Neural progenitor cell (in vitro differentiated cells): ENCODE data around the gene DHRS11. TPM values are rescaled to one million over a fixed set of nuclear protein-coding genes. Genes with fewer than 3 reads are reported as not detected.

Experiments used
- DNase-seq: peaks from one replicate; pipeline ENCODE4 v3.0.0-alpha.2; 2016; ENCODE audit warnings: low spot score
- H2AFZ ChIP-seq: fragments of 200-600 bp; sonication (generic); replicated peaks from 2 replicates; pipeline ENCODE4 v1.6.1; 2016; ENCODE audit warnings: antibody characterized with exemption
- H3F3A ChIP-seq: fragments of 200-600 bp; sonication (generic); 2 replicates; pipeline ENCODE4 v1.6.1; 2016; ENCODE audit warnings: antibody characterized with exemption, low read depth
- H3K27ac ChIP-seq: fragments of 200-600 bp; sonication (generic); 2 replicates; pipeline ENCODE4 v1.5.1; 2016; ENCODE audit warnings: mild to moderate bottlenecking
- H3K27me3 ChIP-seq: fragments of 200-600 bp; sonication (generic); 2 replicates; pipeline ENCODE4 v1.6.1; 2016; ENCODE audit warnings: mild to moderate bottlenecking, moderate library complexity
- H3K36me3 ChIP-seq: fragments of 200-600 bp; sonication (generic); 2 replicates; pipeline ENCODE4 v1.5.1; 2016
- H3K4me1 ChIP-seq: fragments of 200-600 bp; sonication (generic); 2 replicates; pipeline ENCODE4 v1.6.1; 2016; ENCODE audit warnings: mixed run types
- H3K4me2 ChIP-seq: fragments of 200-600 bp; sonication (generic); 2 replicates; pipeline ENCODE4 v1.6.1; 2016
- H3K4me3 ChIP-seq: fragments of 200-600 bp; sonication (generic); 2 replicates; pipeline ENCODE4 v1.5.1; 2016
- H3K79me2 ChIP-seq: fragments of 200-600 bp; sonication (generic); 2 replicates; pipeline ENCODE4 v1.6.1; 2016; ENCODE audit warnings: low read depth
- H3K9ac ChIP-seq: fragments of 200-600 bp; sonication (generic); 2 replicates; pipeline ENCODE4 v1.6.1; 2016
- H3K9me3 ChIP-seq: fragments of 200-600 bp; sonication (generic); 2 replicates; pipeline ENCODE4 v1.5.1; 2016; ENCODE audit warnings: low read depth
- H4K20me1 ChIP-seq: fragments of 200-600 bp; sonication (generic); 2 replicates; pipeline ENCODE4 v1.6.1; 2016; ENCODE audit warnings: low read depth
- H3K27ac Mint-ChIP-seq: 3 replicates; pipeline ENCODE4 v1.8.0; 2021; ENCODE audit warnings: mixed read lengths
- H3K27me3 Mint-ChIP-seq: 2 replicates; pipeline ENCODE4 v1.8.0; 2022; ENCODE audit warnings: low read depth, mild to moderate bottlenecking, inconsistent platforms, moderate library complexity, mixed read lengths; ENCODE audit not compliant: insufficient read depth
- H3K36me3 Mint-ChIP-seq: 3 replicates; pipeline ENCODE4 v1.8.0; 2021; ENCODE audit warnings: mixed read lengths
- H3K4me1 Mint-ChIP-seq: 3 replicates; pipeline ENCODE4 v1.8.0; 2021; ENCODE audit warnings: mixed read lengths
- H3K4me3 Mint-ChIP-seq: 3 replicates; pipeline ENCODE4 v1.8.0; 2021; ENCODE audit warnings: mild to moderate bottlenecking, moderate library complexity, mixed read lengths
- H3K9me3 Mint-ChIP-seq: 3 replicates; pipeline ENCODE4 v1.8.0; 2020; ENCODE audit warnings: mixed read lengths
- EZH2 ChIP-seq: fragments of 200-600 bp; sonication (generic); IDR thresholded peaks from 2 replicates; pipeline ENCODE4 v1.6.1; 2017; ENCODE audit warnings: antibody characterized with exemption, mild to moderate bottlenecking, moderate library complexity
- EZH2phosphoT487 ChIP-seq: fragments of 200-600 bp; sonication (generic); IDR thresholded peaks from 2 replicates; pipeline ENCODE4 v1.6.1; 2017; ENCODE audit warnings: antibody characterized with exemption
- total RNA-seq: library from RNA; depleted of rRNA; stranded (reverse); fragments of >200 nt; gene quantifications from 2 replicates; pipeline ENCODE4 v1.2.3, GENCODE V29; 2015; ENCODE audit warnings: low replicate concordance
- TF ChIP-seq, protein P1 (sequence below): fragments of 200-600 bp; sonication (generic); IDR thresholded peaks from 2 replicates; pipeline ENCODE4 v1.5.1; 2017; ENCODE audit warnings: antibody characterized with exemption, mild to moderate bottlenecking

Gene DHRS11
- total RNA-seq, 1 donor from 2014 or later, result 14.4 TPM

DNA sequence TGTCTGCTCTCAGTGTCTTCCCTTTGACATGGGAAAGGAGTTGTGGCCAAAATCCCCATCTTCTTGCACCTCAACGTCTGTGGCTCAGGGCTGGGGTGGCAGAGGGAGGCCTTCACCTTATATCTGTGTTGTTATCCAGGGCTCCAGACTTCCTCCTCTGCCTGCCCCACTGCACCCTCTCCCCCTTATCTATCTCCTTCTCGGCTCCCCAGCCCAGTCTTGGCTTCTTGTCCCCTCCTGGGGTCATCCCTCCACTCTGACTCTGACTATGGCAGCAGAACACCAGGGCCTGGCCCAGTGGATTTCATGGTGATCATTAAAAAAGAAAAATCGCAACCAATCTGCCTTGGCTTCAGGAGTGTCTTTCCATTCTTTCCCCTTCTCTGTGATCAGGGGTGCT lies 8.8 kb downstream of the DHRS11 start:
- Mint-ChIP-seq H3K27ac (peak overlapping the region; percentile 96), H3K9me3 (no peaks in the 10 kb centered on the region), H3K4me1 (peaks cover 23% of the 10 kb centered on the region), H3K36me3 (peaks cover 12% of the 10 kb centered on the region), H3K4me3 (peak overlapping the region; percentile 89), H3K27me3 (peaks cover 8% of the 10 kb centered on the region)
- no peak overlapping the region for H3K27ac ChIP-seq
- no peaks in the 10 kb centered on the region for H3K36me3 ChIP-seq
- H3K4me3 ChIP-seq, result peak overlapping the region; percentile 70
- no peaks in the 10 kb centered on the region for H3K9me3 ChIP-seq
- peaks cover 8% of the 10 kb centered on the region for H3K27me3 ChIP-seq
- H3K4me1 ChIP-seq, result peaks cover 15% of the 10 kb centered on the region
- no peak overlapping the region for H2AFZ ChIP-seq
- H3K9ac ChIP-seq, result no peak overlapping the region
- no peak for DNase-seq
- peaks cover 31% of the 10 kb centered on the region for H3F3A ChIP-seq
- peaks cover 10% of the 10 kb centered on the region for H3K79me2 ChIP-seq
- TF ChIP-seq EZH2phosphoT487 (no peak), EZH2 (no peak)
- TF ChIP-seq, protein P1, sequence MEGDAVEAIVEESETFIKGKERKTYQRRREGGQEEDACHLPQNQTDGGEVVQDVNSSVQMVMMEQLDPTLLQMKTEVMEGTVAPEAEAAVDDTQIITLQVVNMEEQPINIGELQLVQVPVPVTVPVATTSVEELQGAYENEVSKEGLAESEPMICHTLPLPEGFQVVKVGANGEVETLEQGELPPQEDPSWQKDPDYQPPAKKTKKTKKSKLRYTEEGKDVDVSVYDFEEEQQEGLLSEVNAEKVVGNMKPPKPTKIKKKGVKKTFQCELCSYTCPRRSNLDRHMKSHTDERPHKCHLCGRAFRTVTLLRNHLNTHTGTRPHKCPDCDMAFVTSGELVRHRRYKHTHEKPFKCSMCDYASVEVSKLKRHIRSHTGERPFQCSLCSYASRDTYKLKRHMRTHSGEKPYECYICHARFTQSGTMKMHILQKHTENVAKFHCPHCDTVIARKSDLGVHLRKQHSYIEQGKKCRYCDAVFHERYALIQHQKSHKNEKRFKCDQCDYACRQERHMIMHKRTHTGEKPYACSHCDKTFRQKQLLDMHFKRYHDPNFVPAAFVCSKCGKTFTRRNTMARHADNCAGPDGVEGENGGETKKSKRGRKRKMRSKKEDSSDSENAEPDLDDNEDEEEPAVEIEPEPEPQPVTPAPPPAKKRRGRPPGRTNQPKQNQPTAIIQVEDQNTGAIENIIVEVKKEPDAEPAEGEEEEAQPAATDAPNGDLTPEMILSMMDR, result no peak
- H4K20me1 ChIP-seq, result peaks cover 15% of the 10 kb centered on the region
- peak overlapping the region; percentile 83 for H3K4me2 ChIP-seq

DNA sequence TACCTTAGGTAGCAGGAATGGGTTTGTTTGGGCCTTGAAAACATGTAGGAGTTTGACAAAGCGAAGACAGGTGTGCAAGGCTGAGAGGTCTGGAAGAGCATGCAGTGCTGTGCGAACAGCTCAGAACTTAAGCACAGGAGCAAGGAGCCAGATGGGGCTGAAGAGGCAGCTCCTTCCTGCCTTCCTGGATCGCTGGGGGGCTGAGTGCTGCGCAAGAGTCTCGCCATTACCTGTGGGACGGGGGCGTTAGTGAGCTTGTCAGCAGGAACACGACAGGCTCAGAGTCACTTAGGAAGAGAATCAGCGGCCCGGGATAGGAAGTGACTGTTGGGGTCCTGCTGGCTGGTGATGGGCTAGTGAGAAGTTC lies 9.2 kb downstream of the DHRS11 start:
- Mint-ChIP-seq H3K9me3 (no peaks in the 10 kb centered on the region), H3K27ac (peak overlapping the region; percentile 96)
- H2AFZ ChIP-seq, result peak overlapping the region; percentile 81

DNA sequence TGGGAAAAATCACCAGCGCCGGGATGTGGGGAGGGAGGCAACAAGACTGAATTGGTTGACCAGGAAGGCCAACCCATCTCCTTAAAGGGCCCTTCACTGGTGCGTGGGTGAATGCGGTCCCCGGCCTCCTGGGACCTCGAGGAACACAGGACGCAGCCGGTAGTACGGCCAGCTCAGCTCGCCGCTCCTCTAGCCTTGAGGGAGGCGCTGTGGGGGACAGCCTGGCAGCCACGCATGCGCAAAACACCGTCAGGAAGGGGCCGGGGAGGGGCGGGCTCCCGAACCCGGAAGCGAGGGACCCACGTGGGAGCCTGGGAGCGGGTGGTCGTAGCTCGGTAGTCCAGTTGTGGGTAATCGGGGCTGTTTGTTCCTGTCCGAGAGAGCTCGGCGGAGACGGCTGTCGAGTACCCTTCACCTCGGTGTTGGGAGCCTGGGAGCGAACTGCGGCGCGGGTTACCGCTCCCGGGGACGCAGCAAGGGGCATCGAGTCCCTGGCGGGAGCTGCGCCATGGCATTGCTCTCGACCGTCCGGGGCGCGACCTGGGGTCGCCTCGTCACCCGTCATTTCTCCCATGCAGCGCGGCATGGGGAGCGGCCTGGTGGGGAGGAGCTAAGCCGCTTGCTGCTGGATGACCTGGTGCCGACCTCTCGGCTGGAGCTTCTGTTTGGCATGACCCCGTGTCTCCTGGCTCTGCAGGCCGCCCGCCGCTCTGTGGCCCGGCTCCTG lies 9.8 kb downstream of the DHRS11 start, which contains the start of gene MRM1:
Gene MRM1, plus strand, starts transcription at position 281 of the 727 bp plus-strand sequence. Its CDS starts 228 bp downstream, at position 509.
- peak within 1 kb of the TSS; percentile 83 for H3K4me2 ChIP-seq
- peak; percentile 96 for DNase-seq
- H3F3A ChIP-seq, result peaks cover 31% of the 10 kb centered on the region
- H3K4me1 Mint-ChIP-seq, result peaks cover 23% of the 10 kb centered on the region
- TF ChIP-seq EZH2 (no peak), EZH2phosphoT487 (no peak)
- TF ChIP-seq, protein P1, result no peak
- peaks cover 8% of the 10 kb centered on the region for H3K27me3 Mint-ChIP-seq
- peak within 1 kb of the TSS; percentile 70 for H3K4me3 ChIP-seq
- H2AFZ ChIP-seq, result peak within 1 kb of the TSS; percentile 81
- H3K36me3 Mint-ChIP-seq, result peaks cover 5% of the 10 kb centered on the region
- no peak within 1 kb of the TSS for H3K27ac ChIP-seq
- H3K9ac ChIP-seq, result no peak within 1 kb of the TSS
- peaks cover 6% of the 10 kb centered on the region for H3K79me2 ChIP-seq
- H3K9me3 ChIP-seq, result no peaks in the 10 kb centered on the region
- no peaks in the 10 kb centered on the region for H3K36me3 ChIP-seq
- peak within 1 kb of the TSS; percentile 89 for H3K4me3 Mint-ChIP-seq
- H4K20me1 ChIP-seq, result peaks cover 15% of the 10 kb centered on the region
- peak within 1 kb of the TSS; percentile 96 for H3K27ac Mint-ChIP-seq
- peaks cover 8% of the 10 kb centered on the region for H3K27me3 ChIP-seq
- H3K9me3 Mint-ChIP-seq, result no peaks in the 10 kb centered on the region
- peaks cover 15% of the 10 kb centered on the region for H3K4me1 ChIP-seq

More for the DNA sequence above, 9.2 kb downstream of the DHRS11 start:
- TF ChIP-seq EZH2, result no peak
- TF ChIP-seq EZH2phosphoT487, result no peak
- TF ChIP-seq, protein P1, result no peak
- Histone ChIP-seq H3K9me3 (no peaks in the 10 kb centered on the region), H3K36me3 (no peaks in the 10 kb centered on the region), H3K4me3 (peak overlapping the region; percentile 70), H3K27me3 (peaks cover 8% of the 10 kb centered on the region), H3K9ac (no peak overlapping the region), H3K27ac (no peak overlapping the region), H3K4me2 (peak overlapping the region; percentile 83), H3K79me2 (peaks cover 6% of the 10 kb centered on the region), H3F3A (peaks cover 31% of the 10 kb centered on the region), H4K20me1 (peaks cover 15% of the 10 kb centered on the region), H3K4me1 (peaks cover 15% of the 10 kb centered on the region)
- peaks cover 8% of the 10 kb centered on the region for H3K27me3 Mint-ChIP-seq
- peaks cover 8% of the 10 kb centered on the region for H3K36me3 Mint-ChIP-seq
- no peak for DNase-seq
- H3K4me3 Mint-ChIP-seq, result peak overlapping the region; percentile 89
- peaks cover 23% of the 10 kb centered on the region for H3K4me1 Mint-ChIP-seq
